GM21619 (cell line): ENCODE data around the gene CERK.

Experiments used
- ATAC-seq: cut with Tn5 transposase; IDR thresholded peaks from one replicate; pipeline ENCODE4 v1.9.1; 2021; ENCODE audit not compliant: unreplicated experiment

Gene CERK

GRCh38 chr22:46732513-46732912, 5.5 kb downstream of the CERK start:
- ATAC-seq = no peak

- ATAC-seq = no peak
Observed at GRCh38 chr22:46732041-46732379, 6.0 kb downstream of the CERK start.

- ATAC-seq = no peak
Observed at GRCh38 chr22:46731246-46732040, 6.6 kb downstream of the CERK start.

GRCh38 chr22:46730568-46731245, 7.3 kb downstream of the CERK start:
- ATAC-seq = no peak

GRCh38 chr22:46728470-46728869, 9.6 kb downstream of the CERK start:
- no peak for ATAC-seq

GRCh38 chr22:46727813-46728364, 10.2 kb downstream of the CERK start:
- ATAC-seq = no peak

- no peak for ATAC-seq
Observed at GRCh38 chr22:46726986-46727317, 11.1 kb downstream of the CERK start.

GRCh38 chr22:46726066-46726985, 11.7 kb downstream of the CERK start:
- no peak for ATAC-seq

- no peak for ATAC-seq
Observed at GRCh38 chr22:46725096-46725495, 13.0 kb downstream of the CERK start.

GRCh38 chr22:46723882-46724281, 14.2 kb downstream of the CERK start:
- ATAC-seq = no peak

GRCh38 chr22:46721501-46722085, 16.5 kb downstream of the CERK start:
- no peak for ATAC-seq

GRCh38 chr22:46719921-46720320, 18.1 kb downstream of the CERK start:
- ATAC-seq = no peak

GRCh38 chr22:46714550-46714949, 23.5 kb downstream of the CERK start:
- ATAC-seq = no peak

- ATAC-seq = no peak
Observed at GRCh38 chr22:46712288-46712687, 25.8 kb downstream of the CERK start.

- no peak for ATAC-seq
Observed at GRCh38 chr22:46710806-46711205, 27.2 kb downstream of the CERK start.

GRCh38 chr22:46708766-46709330, 29.2 kb downstream of the CERK start:
- no peak for ATAC-seq

GRCh38 chr22:46707827-46708570, 30.1 kb downstream of the CERK start:
- ATAC-seq = no peak

- ATAC-seq = no peak
Observed at GRCh38 chr22:46707305-46707704, 30.7 kb downstream of the CERK start.

- ATAC-seq = no peak
Observed at GRCh38 chr22:46706060-46706459, 32.0 kb downstream of the CERK start.

GRCh38 chr22:46703996-46704370, 34.1 kb downstream of the CERK start:
- no peak for ATAC-seq
